Adrenal gland (tissue), 12 donors: ENCODE results near the gene DNAH1. TPM values are rescaled to one million over a fixed set of nuclear protein-coding genes. Genes with fewer than 3 reads are reported as not detected.

ENCODE experiments used
- DNase-seq, 7 donors: peaks; one replicate each; pipeline ENCODE4 v3.0.0-alpha.2; 2019 to 2020
- H3K27ac ChIP-seq, 5 donors: fragments of 200-600 bp; sonication (generic) in 4 of 5; 1 replicate in 3 of 5; 2 replicates in 2 of 5; pipeline versions ENCODE4 v1.5.1 to v1.8.0; 2016 to 2020; ENCODE audit warnings: mild to moderate bottlenecking in 1 of 5
- H3K27me3 ChIP-seq: fragments of 200-600 bp; 2 replicates; pipeline ENCODE4 v1.8.0; 2021
- H3K36me3 ChIP-seq, 2 donors: fragments of 200-600 bp; replicated peaks in 1 of 2; 1 replicate in 1 of 2; 2 replicates in 1 of 2; pipeline versions ENCODE4 v1.5.1 to v1.8.0; 2018 to 2022
- H3K4me1 ChIP-seq, 2 donors: fragments of 200-600 bp; replicated peaks in 1 of 2; 1 replicate in 1 of 2; 2 replicates in 1 of 2; pipeline versions ENCODE4 v1.5.1 to v1.8.0; 2018 to 2021
- H3K4me3 ChIP-seq, 4 donors: fragments of 200-600 bp; sonication (generic) in 3 of 4; one replicate each; pipeline ENCODE4 v1.5.1; 2016 to 2018
- H3K9me3 ChIP-seq, 3 donors: fragments of 200-600 bp; sonication (generic) in 1 of 3; replicated peaks in 1 of 3; 1 replicate in 2 of 3; 2 replicates in 1 of 3; pipeline versions ENCODE4 v1.5.1 to v1.8.0; 2016 to 2021
- POLR2A ChIP-seq, 2 donors: fragments of 450-650 bp; IDR thresholded peaks; one replicate each; pipeline ENCODE4 v1.6.1; 2017; ENCODE audit warnings: antibody characterized with exemption in 2 of 2, mild to moderate bottlenecking in 2 of 2, moderate library complexity in 1 of 2
- WGBS, 4 donors: extraction: QIAGEN DNeasy Blood & Tissue Kit in 2 of 4; methylation state at CpG; one replicate each; pipeline versions ENCODE4 v1.1.5 to v1.1.7; 2013 to 2017; 5-methylcytosine and 5-hydroxymethylcytosine counted together
- intact Hi-C, 2 donors: fragments of 100-400 bp; cut with DNase I; formaldehyde crosslinking; loops; one replicate each; pipeline versions ENCODE4 v1.14.1 to v1.15.0; 2022 to 2023
- polyA plus RNA-seq, 3 donors: library from polyadenylated mRNA; stranded (reverse); fragments of 200-250 nt in 2 of 3; fragments of 350-450 nt in 1 of 3; fragmentation: Illumina TruSeq in 1 of 3; extraction: RNeasy Lipid Tissue Mini Kit (QIAGEN cat#74804) in 1 of 3; gene quantifications; one replicate each; pipeline ENCODE4 v1.2.3, GENCODE V29; 2013 to 2014
- total RNA-seq, 9 donors: library from RNA; depleted of rRNA in 4 of 9; stranded (reverse); fragments of >200 nt in 4 of 9; fragments of 120-200 nt in 1 of 9; fragmentation: NEBNext Ultra II Directional in 1 of 9; extraction: Animal tissue kit (Norgen Biotek cat#: 25700) in 1 of 9; gene quantifications; one replicate each; pipeline versions ENCODE4 v1.1.0 to v1.2.4, GENCODE V29; 2013 to 2023
- TF ChIP-seq, protein P1 (sequence below), 6 experiments: fragments of 450-650 bp in 4 of 6; fragments of 200-600 bp in 2 of 6; sonication (generic) in 1 of 6; IDR thresholded peaks; 1 replicate in 5 of 6; 2 replicates in 1 of 6; pipeline versions ENCODE4 v1.5.1 to v1.8.0; 2016 to 2021; ENCODE audit warnings: antibody characterized with exemption in 6 of 6, mild to moderate bottlenecking in 2 of 6, moderate library complexity in 1 of 6
- donor health status: healthy with polysubstance abuse.
- donor health status: Bipolar disorder and iron deficiency.
- donor health status: DM: yes; HTN: yes; CAD: no.
- donor health status: DM: no; HTN: no; CAD: no.
- donor health status: DM: no; HTN: no; CAD: no.
- donor health status: DM: yes; HTN: yes; CAD: no.

The DNAH1 gene
- total and polyA plus RNA-seq, 12 donors, result 2.1 to 24.4 (median 9.0) TPM

DNA sequence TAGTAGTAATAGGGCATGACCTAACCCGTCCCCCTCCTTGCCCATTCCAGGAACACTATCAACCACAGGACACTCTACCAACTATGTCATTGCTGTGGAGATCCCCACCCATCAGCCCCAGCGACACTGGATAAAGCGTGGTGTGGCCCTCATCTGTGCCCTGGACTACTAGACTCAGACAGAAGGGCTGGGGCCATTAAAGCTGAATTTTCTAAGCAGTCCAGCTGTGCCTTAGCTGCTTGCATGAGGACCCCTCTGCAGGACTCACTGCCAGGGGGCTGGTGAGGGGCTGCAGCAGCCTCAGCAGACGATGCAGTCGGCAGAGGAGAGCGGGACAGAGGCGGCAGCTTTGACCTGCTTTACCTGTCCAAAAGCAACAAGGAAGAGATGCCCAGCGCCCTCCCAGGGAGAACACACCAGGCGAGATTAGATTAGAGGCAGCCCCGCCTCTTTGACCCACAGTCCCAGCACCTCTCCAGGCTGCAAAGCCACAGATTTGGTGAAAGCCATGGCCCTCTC, 84.2 kb downstream of the DNAH1 start:
- TF ChIP-seq, protein P1, sequence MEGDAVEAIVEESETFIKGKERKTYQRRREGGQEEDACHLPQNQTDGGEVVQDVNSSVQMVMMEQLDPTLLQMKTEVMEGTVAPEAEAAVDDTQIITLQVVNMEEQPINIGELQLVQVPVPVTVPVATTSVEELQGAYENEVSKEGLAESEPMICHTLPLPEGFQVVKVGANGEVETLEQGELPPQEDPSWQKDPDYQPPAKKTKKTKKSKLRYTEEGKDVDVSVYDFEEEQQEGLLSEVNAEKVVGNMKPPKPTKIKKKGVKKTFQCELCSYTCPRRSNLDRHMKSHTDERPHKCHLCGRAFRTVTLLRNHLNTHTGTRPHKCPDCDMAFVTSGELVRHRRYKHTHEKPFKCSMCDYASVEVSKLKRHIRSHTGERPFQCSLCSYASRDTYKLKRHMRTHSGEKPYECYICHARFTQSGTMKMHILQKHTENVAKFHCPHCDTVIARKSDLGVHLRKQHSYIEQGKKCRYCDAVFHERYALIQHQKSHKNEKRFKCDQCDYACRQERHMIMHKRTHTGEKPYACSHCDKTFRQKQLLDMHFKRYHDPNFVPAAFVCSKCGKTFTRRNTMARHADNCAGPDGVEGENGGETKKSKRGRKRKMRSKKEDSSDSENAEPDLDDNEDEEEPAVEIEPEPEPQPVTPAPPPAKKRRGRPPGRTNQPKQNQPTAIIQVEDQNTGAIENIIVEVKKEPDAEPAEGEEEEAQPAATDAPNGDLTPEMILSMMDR (IDR thresholded peaks at IDR 0.05), result no peak
- no peak for TF ChIP-seq POLR2A (IDR thresholded peaks at IDR 0.05)
- intact Hi-C loops, result no loop called here
- Histone ChIP-seq H3K9me3 (no peaks in the 10 kb centered on the region), H3K4me1 (peaks cover 0 to 7% of the 10 kb centered on the region in 2 donors), H3K4me3 (no peak overlapping the region), H3K36me3 (peaks cover 0 to 49% of the 10 kb centered on the region in 2 donors), H3K27me3 (no peaks in the 10 kb centered on the region), H3K27ac (no peak overlapping the region)
- 92 to 97% (median 95%) methylated on average over 9 to 10 of the region's 10 CpGs for WGBS, 4 donors
- DNase-seq, result no peak

DNA sequence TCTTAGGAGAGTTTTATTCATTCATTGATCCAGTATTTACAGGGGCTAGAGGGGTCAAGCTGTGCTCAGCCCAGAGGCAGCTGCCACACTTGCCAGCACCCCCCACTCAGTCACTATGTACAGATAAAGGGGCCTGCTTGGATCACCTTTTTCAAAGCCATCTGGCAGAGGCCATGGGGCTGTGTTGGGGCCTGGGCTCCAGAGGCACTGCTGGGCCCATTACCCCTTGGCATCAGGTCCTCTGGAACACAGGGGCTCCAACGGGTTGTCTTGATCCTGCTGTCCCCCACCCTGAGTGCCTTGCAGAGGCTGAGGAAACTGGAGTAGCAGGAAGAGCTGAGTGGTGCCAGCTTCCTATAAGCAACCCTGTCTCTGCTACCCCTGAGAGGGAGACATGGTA, 84.9 kb downstream of the DNAH1 start:
- Histone ChIP-seq H3K27ac (no peak overlapping the region), H3K4me3 (no peak overlapping the region), H3K36me3 (peaks cover 0 to 55% of the 10 kb centered on the region in 2 donors), H3K9me3 (no peaks in the 10 kb centered on the region), H3K4me1 (peaks cover 0 to 7% of the 10 kb centered on the region in 2 donors), H3K27me3 (no peaks in the 10 kb centered on the region)
- intact Hi-C loops, result no loop called here
- WGBS, 4 donors, result 83 to 95% (median 94%) methylated on average over 1 of the region's 1 CpG; no CpG with 5 or more reads in 1 of the 4 donors
- DNase-seq, result no peak
- TF ChIP-seq, protein P1 (IDR thresholded peaks at IDR 0.05), result no peak
- no peak for TF ChIP-seq POLR2A (IDR thresholded peaks at IDR 0.05)

DNA sequence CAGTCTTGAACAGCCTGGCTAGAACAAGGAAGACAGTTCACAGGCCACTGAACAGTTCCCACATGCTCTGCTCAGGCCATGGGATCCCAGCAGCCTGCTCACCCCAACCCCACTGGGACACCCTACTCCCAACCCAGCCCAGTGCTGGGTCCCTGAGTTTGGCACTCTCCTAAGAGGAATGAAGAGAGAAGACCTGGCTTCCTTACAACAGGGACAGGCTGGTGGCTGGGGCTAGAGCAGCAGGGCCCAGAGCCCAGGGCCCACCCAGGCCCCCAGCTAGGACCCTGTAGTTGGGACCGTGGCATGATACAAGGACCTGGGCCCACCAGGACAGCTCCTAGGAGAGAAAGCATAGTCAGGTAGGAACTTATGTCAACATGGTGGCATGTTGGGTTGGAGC, 85.4 kb downstream of the DNAH1 start:
- TF ChIP-seq POLR2A (IDR thresholded peaks at IDR 0.05), result no peak
- TF ChIP-seq, protein P1 (IDR thresholded peaks at IDR 0.05), result no peak
- H3K9me3 ChIP-seq, result no peaks in the 10 kb centered on the region
- peaks cover 0 to 7% of the 10 kb centered on the region in 2 donors for H3K4me1 ChIP-seq
- no peaks in the 10 kb centered on the region for H3K27me3 ChIP-seq
- intact Hi-C loops, result no loop called here
- WGBS, 4 donors, result 93 to 100% (median 97%) methylated on average over 1 of the region's 1 CpG
- H3K36me3 ChIP-seq, result peaks cover 0 to 61% of the 10 kb centered on the region in 2 donors
- DNase-seq, result no peak
- H3K4me3 ChIP-seq, result no peak overlapping the region
- H3K27ac ChIP-seq, result no peak overlapping the region

DNA sequence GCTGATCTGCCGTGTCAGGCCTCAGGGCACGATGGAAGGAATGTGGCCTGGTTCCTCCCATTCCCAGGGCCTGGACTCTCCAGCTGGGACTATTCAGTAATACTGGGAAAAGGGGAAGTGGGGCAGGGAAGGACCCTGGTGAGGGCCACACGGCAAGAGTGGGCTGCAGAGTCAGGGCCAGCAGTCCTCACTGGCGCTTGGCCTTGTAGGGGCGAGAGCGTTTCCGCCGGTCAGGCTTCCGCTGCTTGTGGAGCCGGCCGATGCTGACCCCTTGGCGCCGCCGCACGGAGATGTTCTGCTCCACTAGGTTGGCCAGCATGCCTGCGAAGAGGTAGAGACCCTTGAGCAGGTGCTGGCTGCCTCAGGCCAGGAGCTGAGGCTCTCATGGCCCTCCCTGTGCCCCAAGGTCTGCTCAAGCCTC, 86.0 kb downstream of the DNAH1 start:
- Histone ChIP-seq H3K9me3 (no peaks in the 10 kb centered on the region), H3K36me3 (peaks cover 0 to 66% of the 10 kb centered on the region in 2 donors), H3K4me3 (no peak overlapping the region), H3K27me3 (no peaks in the 10 kb centered on the region), H3K27ac (no peak overlapping the region), H3K4me1 (peaks cover 0 to 7% of the 10 kb centered on the region in 2 donors)
- intact Hi-C loops, result no loop called here
- TF ChIP-seq, protein P1 (IDR thresholded peaks at IDR 0.05), result no peak
- no peak for TF ChIP-seq POLR2A (IDR thresholded peaks at IDR 0.05)
- 89 to 95% (median 92%) methylated on average over 6 to 16 of the region's 16 CpGs for WGBS, 4 donors
- no peak for DNase-seq
